Measurements from ENCODE around the gene MPL. TPM values are rescaled to one million over a fixed set of nuclear protein-coding genes. Genes with fewer than 3 reads are reported as not detected.

MPL gene
- not detected in 2 replicates for total RNA-seq

GRCh38 chr1:43337588-43337987 lies at the start of gene MPL:
MPL (plus strand) TSS chr1:43337818; CDS start chr1:43337849, 31 bp downstream.

GRCh38 chr1:43300378-43301094 lies 37.1 kb upstream of the MPL start, which contains the start of gene TIE1:
TIE1 (plus strand) TSS chr1:43300982; CDS start chr1:43301072, 90 bp downstream.

GRCh38 chr1:43358746-43359693 lies 21.4 kb downstream of the MPL start, which contains the start of gene CDC20:
CDC20 (plus strand) TSS chr1:43358981; CDS start chr1:43359216, 235 bp downstream.

GRCh38 chr1:43367904-43368645 lies 30.5 kb downstream of the MPL start, which contains the start of gene ELOVL1:
ELOVL1 (minus strand) TSS chr1:43368011; CDS start chr1:43365609, 2,402 bp downstream.

GRCh38 chr1:43389326-43390313 lies 52.0 kb downstream of the MPL start, which contains the start of the genes MED8 and SZT2:
MED8 (minus strand) TSS chr1:43389800; CDS start chr1:43389764, 36 bp downstream.
SZT2 (plus strand) TSS chr1:43389899; CDS start chr1:43389969, 70 bp downstream.

Other genes with a start within 250 kb of the MPL start
- gene EBNA1BP2, start 165.5 kb upstream of the MPL start, total RNA-seq, result 68.7 and 88.9 TPM in 2 replicates
- gene CFAP57, start 165.5 kb upstream of the MPL start, total RNA-seq, result 0.26 and 0.56 TPM in 2 replicates
- not detected in 2 replicates for gene TMEM125, start 67.8 kb upstream of the MPL start, total RNA-seq
- not detected in 2 replicates for gene C1orf210, start 52.2 kb upstream of the MPL start, total RNA-seq
- gene TIE1, start 36.8 kb upstream of the MPL start, total RNA-seq, result 12.3 and 16.9 TPM in 2 replicates
- 27.0 and 37.4 TPM in 2 replicates for gene CDC20, start 21.2 kb downstream of the MPL start, total RNA-seq
- 76.0 and 82.8 TPM in 2 replicates for gene ELOVL1, start 30.2 kb downstream of the MPL start, total RNA-seq
- 61.3 and 68.4 TPM in 2 replicates for gene MED8, start 52.0 kb downstream of the MPL start, total RNA-seq
- 24.3 and 28.2 TPM in 2 replicates for gene SZT2, start 52.1 kb downstream of the MPL start, total RNA-seq
- 37.3 and 46.8 TPM in 2 replicates for gene HYI, start 116.1 kb downstream of the MPL start, total RNA-seq
- 32.2 and 58.1 TPM in 2 replicates for gene PTPRF, start 193.1 kb downstream of the MPL start, total RNA-seq

All from aortic smooth muscle cell (primary cell).